ENCODE data around the gene SLC13A2.
"Not testable (repeated sequence)": the region's sequence is repeated elsewhere in the genome, so short reads cannot be mapped to it uniquely, and the experiment has no call there.

The SLC13A2 gene

DNA sequence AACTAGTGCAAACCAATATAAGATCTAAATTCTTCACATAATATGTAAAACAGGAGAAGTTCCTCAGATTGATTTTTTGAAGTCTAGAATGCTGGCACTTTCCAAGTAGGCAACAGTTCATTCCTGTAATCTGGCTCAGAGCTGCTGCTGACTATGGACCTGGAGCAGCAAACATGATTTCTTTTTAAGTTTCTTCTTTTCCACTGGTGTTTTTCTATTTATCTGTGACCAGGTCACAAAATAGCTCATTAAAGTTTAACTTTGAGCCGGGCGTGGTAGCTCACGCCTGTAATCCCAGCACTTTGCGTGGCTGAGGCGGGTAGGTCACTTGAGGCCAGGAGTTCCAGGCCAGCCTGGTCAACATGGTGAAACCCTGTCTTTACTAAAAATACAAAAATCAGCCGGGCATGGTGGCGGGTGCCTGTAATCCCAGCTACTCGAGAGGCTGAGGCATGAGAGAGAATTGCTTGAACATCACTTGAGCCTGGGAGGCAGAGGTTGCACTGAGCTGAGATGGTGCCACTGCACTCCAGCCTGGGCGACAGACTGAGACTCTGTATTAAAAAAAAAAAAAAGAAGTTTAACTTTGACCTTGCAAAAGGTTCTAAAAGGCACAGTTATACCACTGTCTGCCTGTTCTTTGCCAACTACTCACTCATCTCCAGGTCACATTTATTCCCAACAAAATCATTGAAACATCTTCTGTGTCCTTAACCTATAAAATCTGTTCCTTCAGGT lies 29.4 kb upstream of the SLC13A2 start:
- no peaks in the 10 kb centered on the region for H3K9me3 ChIP-seq
- no peak overlapping the region for H3K4me3 ChIP-seq (ENCODE audit: low read depth, low read length)
- TF ChIP-seq, protein P1, sequence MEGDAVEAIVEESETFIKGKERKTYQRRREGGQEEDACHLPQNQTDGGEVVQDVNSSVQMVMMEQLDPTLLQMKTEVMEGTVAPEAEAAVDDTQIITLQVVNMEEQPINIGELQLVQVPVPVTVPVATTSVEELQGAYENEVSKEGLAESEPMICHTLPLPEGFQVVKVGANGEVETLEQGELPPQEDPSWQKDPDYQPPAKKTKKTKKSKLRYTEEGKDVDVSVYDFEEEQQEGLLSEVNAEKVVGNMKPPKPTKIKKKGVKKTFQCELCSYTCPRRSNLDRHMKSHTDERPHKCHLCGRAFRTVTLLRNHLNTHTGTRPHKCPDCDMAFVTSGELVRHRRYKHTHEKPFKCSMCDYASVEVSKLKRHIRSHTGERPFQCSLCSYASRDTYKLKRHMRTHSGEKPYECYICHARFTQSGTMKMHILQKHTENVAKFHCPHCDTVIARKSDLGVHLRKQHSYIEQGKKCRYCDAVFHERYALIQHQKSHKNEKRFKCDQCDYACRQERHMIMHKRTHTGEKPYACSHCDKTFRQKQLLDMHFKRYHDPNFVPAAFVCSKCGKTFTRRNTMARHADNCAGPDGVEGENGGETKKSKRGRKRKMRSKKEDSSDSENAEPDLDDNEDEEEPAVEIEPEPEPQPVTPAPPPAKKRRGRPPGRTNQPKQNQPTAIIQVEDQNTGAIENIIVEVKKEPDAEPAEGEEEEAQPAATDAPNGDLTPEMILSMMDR (IDR thresholded peaks at IDR 0.05; ENCODE audit: low read depth, low read length): no peak
- H3K36me3 ChIP-seq: no peaks in the 10 kb centered on the region
- no peaks in the 10 kb centered on the region for H3K27me3 ChIP-seq
- no peak for DNase-seq
- H3K4me1 ChIP-seq: no peaks in the 10 kb centered on the region

DNA sequence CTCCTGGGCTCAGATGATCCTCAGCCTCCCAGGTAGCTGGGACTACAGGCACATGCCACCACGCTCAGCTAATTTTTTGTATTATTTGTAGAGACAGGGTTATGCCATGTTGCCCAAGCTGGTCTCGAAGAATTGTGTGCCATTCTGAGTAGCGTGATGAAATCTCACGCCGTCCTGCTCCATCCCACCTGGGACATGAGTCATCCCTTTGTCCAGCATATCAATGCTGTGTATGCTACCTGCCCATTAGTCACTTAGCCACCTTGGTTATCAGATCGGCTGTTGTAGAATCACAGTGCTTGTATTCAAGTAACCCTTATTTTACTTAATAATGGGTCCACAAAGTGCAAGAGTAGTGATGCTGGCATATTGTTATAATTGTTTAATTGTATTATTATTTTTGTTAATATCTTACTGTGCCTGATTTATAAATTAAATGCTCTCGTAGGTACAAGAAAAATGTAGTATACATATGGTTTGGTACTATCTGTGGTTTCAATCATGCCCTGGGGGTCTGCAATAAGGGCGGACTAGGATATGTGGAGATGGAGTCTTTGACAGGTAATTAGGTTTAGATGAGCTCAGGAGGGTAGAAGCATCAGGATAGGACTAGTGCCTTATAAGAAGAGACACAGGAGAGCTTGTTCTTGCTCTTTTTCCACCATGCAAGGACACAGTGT lies 26.6 kb upstream of the SLC13A2 start:
- no peaks in the 10 kb centered on the region for H3K9me3 ChIP-seq
- TF ChIP-seq, protein P1 (IDR thresholded peaks at IDR 0.05; ENCODE audit: low read depth, low read length): no peak
- H3K4me3 ChIP-seq (ENCODE audit: low read depth, low read length): no peak overlapping the region
- H3K36me3 ChIP-seq: no peaks in the 10 kb centered on the region
- H3K27me3 ChIP-seq: no peaks in the 10 kb centered on the region
- no peaks in the 10 kb centered on the region for H3K4me1 ChIP-seq
- no peak for DNase-seq

DNA sequence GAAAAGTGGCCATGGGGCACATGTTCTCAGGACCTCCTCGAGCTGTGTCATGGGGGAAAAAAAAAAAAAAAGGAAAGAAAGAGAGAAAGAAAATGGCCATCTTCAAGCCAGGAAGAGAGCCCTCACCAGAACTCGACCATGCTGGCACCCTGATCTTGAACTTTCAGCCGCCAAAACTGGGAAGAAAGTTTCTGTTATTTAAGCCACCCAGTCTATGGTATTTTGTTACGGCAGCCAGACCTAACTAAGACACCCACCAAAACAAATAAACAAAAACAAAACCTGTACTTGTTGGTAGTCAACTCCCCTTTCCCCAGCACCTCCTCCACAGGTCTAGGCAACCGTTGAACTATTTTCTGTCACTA lies 26.1 kb upstream of the SLC13A2 start:
- Histone ChIP-seq H3K36me3 (no peaks in the 10 kb centered on the region), H3K4me1 (no peaks in the 10 kb centered on the region), H3K27me3 (no peaks in the 10 kb centered on the region; the same call in 1 of the 2 replicates), H3K4me3 (ENCODE audit: low read depth, low read length) (no peak overlapping the region), H3K9me3 (no peaks in the 10 kb centered on the region)
- TF ChIP-seq, protein P1 (IDR thresholded peaks at IDR 0.05; ENCODE audit: low read depth, low read length): no peak
- no peak for DNase-seq

DNA sequence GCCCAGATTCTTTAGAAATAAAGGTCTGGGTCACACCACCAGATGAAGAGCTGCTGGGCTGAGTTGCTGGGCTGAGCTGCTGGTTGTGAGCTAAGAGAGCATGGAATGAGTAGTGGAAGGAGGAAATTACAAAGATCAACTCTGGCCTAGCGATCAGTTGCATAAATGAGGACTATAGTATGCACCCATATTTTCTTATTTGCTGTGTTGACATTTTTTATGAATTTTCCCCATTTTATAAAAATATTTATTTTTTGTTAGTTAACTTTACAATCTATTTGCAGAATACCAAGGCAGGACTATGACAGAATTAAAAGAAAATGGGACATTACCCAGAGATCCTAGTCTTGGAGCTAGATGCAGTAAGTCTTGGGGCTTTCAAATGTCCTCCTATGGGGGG lies 23.6 kb upstream of the SLC13A2 start:
- Histone ChIP-seq H3K27me3 (no peaks in the 10 kb centered on the region; the same call in 1 of the 2 replicates), H3K36me3 (no peaks in the 10 kb centered on the region), H3K4me1 (no peaks in the 10 kb centered on the region), H3K4me3 (ENCODE audit: low read depth, low read length) (no peak overlapping the region), H3K9me3 (no peaks in the 10 kb centered on the region)
- no peak for DNase-seq
- TF ChIP-seq, protein P1 (IDR thresholded peaks at IDR 0.05; ENCODE audit: low read depth, low read length): no peak

DNA sequence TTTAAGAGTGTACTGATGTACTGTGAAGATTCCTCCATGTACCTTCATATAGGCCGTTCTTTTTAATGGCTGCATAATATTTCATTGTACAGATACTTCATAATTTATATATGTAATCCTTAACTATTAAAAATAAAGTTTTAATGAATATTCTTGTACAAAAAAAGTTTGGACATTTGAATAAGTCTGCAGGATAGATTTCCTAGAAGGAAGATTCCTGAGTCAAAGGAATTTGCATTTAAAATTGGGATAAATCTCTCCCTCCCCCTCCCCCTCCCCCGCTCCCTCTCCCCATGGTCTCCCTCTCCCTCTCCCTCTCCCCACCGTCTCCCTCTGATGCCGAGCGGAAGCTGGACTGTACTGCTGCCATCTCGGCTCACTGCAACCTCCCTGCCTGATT lies 15.6 kb upstream of the SLC13A2 start:
- H3K9me3 ChIP-seq: no peaks in the 10 kb centered on the region
- no peaks in the 10 kb centered on the region for H3K36me3 ChIP-seq
- H3K4me3 ChIP-seq (ENCODE audit: low read depth, low read length): no peak overlapping the region
- DNase-seq: no peak
- no peaks in the 10 kb centered on the region for H3K27me3 ChIP-seq
- no peaks in the 10 kb centered on the region for H3K4me1 ChIP-seq
- TF ChIP-seq, protein P1 (IDR thresholded peaks at IDR 0.05; ENCODE audit: low read depth, low read length): no peak

DNA sequence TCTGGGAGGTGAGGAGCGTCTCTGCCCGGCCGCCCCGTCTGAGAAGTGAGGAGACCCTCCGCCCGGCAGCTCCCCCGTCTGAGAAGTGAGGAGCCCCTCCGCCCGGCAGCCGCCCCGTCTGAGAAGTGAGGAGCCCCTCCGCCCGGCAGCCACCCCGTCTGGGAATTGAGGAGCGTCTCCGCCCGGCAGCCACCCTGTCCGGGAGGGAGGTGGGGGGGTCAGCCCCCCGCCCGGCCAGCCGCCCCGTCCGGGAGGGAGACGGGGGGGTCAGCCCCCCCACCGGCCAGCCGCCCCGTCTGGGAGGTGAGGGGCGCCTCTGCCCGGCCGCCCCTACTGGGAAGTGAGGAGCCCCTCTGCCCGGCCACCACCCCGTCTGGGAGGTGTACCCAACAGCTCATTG lies 14.6 kb upstream of the SLC13A2 start:
- not testable (repeated sequence) for H3K4me3 ChIP-seq (ENCODE audit: low read depth, low read length); H3K27me3 ChIP-seq; DNase-seq; H3K9me3 ChIP-seq; H3K4me1 ChIP-seq; H3K36me3 ChIP-seq
